Upper lobe of left lung (tissue), 4 donors: Measurements from ENCODE around the gene PCGF1.

ENCODE experiments used
- CTCF ChIP-seq, 6 experiments: fragments of 450-650 bp in 4 of 6; fragments of 200-600 bp in 2 of 6; sonication (generic) in 2 of 6; IDR thresholded peaks; one replicate each; pipeline ENCODE4 v1.5.1; 2016 to 2019; ENCODE audit warnings: antibody characterized with exemption in 6 of 6
- POLR2A ChIP-seq, 4 donors: fragments of 450-650 bp; IDR thresholded peaks; one replicate each; pipeline ENCODE4 v1.5.1; 2016 to 2017; ENCODE audit warnings: antibody characterized with exemption in 4 of 4, mild to moderate bottlenecking in 2 of 4

DNA sequence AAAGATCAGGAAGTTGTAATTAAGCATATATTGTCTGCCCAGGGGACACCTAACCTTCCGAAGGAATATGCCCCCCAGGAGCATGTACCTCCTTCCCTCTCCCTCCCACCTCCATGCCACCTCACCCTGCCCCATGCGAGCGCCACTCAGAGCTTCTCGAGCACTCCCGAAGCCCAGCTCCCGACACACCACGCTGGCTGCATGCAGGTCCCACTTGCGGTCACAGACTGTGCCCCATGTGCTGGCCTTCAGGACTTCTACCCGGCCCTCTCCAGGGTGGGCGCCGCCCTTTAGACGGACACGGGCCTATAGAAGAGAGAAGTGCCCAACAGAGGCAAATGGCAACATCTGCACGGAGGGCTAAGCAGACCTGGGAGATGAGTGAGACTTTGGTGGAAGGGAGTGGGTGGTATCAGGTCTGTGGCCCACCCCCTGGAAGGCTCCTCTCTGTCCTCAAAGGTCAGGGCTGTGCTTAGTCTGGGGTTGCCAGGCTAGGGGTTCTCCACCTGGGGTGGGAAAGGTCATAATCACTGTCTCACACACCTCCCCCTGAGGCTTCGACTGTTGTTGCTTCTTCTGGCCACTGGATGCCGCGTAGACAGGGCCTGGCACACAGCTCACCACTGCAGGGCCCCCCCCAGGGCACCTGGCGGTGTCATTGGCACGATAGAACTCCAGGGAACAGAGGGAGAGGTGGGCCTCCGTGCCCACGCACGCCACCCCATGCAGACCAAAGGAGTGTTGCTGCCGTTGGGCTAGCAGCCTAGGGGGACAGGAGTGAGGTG, 28.9 kb upstream of the PCGF1 start:
- TF ChIP-seq POLR2A (IDR thresholded peaks at IDR 0.05) (no peak), CTCF (IDR thresholded peaks at IDR 0.05) (no peak)
